ENCODE measurements around the gene PNLIPRP3. TPM values are rescaled to one million over a fixed set of nuclear protein-coding genes. Genes with fewer than 3 reads are reported as not detected.

PNLIPRP3 gene
- total RNA-seq, 4 donors from 2014 or later: 27.2 to 82.8 (median 45.7) TPM

DNA sequence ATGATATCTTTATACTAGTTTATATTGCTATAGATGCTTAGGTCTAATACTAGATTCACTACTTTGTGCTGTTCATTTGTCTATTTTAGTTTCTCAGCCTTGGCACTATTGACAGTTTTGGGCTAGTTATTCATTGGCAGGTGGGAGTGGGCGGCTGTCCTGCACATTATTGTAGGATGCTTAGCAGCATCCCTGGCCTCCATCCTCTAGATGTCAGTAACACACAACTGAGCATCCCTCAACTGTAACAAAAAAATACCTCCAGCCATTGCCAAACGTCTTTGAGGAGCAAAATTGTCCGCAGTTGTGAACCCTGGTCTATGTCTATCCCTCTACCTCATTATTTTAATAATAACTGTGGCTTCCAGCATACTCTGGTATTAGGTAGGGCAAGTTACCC is 83.7 kb downstream of the PNLIPRP3 start:
- TF ChIP-seq, protein P1, sequence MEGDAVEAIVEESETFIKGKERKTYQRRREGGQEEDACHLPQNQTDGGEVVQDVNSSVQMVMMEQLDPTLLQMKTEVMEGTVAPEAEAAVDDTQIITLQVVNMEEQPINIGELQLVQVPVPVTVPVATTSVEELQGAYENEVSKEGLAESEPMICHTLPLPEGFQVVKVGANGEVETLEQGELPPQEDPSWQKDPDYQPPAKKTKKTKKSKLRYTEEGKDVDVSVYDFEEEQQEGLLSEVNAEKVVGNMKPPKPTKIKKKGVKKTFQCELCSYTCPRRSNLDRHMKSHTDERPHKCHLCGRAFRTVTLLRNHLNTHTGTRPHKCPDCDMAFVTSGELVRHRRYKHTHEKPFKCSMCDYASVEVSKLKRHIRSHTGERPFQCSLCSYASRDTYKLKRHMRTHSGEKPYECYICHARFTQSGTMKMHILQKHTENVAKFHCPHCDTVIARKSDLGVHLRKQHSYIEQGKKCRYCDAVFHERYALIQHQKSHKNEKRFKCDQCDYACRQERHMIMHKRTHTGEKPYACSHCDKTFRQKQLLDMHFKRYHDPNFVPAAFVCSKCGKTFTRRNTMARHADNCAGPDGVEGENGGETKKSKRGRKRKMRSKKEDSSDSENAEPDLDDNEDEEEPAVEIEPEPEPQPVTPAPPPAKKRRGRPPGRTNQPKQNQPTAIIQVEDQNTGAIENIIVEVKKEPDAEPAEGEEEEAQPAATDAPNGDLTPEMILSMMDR (IDR thresholded peaks at IDR 0.05): no peak
- no peak for TF ChIP-seq POLR2A (IDR thresholded peaks at IDR 0.05)
- no peak overlapping the region for H3K4me3 ChIP-seq (ENCODE audit: low read depth, poor library complexity, severe bottlenecking)
- intact Hi-C loops (cut with DNase I; ENCODE audit: low total_unique reads): no loop called here
- WGBS, 2 donors: 49 to 62% methylated on average over 3 of the region's 3 CpGs
- no peak for DNase-seq (ENCODE audit: low spot score in 2 of 2)

DNA sequence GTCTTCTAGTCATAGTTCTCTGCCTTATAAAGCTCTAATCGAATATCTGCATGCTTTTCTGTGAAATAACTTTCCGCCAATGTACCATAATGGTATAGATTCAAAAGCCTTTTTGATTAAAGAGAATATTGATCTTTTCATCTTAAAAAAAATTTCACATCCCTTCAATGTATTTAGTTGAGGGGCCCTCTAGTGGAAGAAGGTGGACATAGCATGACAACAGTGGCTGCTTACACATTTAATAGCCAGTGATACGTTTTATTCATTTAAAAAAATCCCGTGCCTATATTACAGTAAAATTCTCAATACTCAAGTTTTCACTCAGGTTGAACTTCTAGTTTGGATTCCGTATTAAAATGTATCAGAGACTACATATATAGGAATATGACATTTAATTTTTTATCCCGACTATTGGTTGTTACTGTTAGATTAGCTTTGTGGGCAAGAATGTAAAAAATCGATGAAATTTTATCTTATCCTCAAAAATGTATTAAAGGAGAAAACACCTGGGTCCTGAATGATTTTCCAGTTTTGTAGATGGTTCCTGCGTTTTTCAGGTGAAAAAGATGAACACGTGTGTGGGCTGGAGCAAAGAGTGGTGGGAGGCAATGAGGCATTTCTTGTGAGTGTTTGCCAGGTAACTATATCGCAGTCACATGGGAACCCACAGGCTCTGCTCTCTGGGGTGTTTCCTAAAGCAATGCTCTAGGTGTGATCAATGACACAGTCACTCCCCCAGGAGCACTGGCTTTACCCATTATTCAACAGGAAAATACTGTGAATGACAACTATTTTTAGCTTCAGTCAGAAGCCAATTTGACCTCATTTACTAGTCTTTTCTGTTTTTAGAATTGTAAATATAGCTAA is 94.0 kb downstream of the PNLIPRP3 start:
- intact Hi-C loops (cut with DNase I; ENCODE audit: low total_unique reads): no loop called here
- no peak overlapping the region for H3K4me3 ChIP-seq (ENCODE audit: low read depth, poor library complexity, severe bottlenecking)
- TF ChIP-seq POLR2A (IDR thresholded peaks at IDR 0.05): no peak
- TF ChIP-seq, protein P1 (IDR thresholded peaks at IDR 0.05): no peak
- DNase-seq (ENCODE audit: low spot score in 2 of 2): no peak
- WGBS, 2 donors: 34% methylated on average over 10 of the region's 10 CpGs

DNA sequence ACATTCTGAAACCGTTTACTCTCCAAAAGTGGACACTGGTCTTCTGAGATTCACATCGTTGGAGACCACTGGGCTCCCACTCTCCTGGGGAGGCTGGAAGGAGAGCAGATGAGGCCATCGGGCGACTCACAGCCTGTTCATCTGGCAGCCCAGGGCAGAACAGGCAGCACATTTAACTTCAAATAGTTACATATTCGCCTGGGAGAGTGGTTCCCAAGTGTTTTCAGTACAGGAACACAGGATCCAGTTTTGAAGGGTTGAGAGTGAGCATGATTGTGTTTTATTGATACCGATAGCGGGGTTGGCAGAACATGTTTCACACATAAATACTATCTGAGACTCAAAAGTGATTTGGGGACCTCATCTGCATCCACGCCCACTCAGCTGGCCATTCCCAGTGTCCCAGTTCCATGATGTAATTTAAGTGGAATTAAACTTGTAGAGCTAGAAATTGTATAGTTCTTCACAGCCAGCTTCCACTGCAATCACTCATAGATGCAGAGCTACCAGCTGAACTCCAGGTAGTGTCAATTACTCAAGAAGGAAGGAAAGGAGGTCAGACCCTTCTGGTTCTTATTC is 95.2 kb downstream of the PNLIPRP3 start:
- H3K4me3 ChIP-seq (ENCODE audit: low read depth, poor library complexity, severe bottlenecking): no peak overlapping the region
- WGBS, 2 donors: 78 to 81% methylated on average over 8 of the region's 8 CpGs
- no peak for DNase-seq (ENCODE audit: low spot score in 2 of 2)
- TF ChIP-seq, protein P1 (IDR thresholded peaks at IDR 0.05): no peak
- TF ChIP-seq POLR2A (IDR thresholded peaks at IDR 0.05): no peak
- intact Hi-C loops (cut with DNase I; ENCODE audit: low total_unique reads): no loop called here

DNA sequence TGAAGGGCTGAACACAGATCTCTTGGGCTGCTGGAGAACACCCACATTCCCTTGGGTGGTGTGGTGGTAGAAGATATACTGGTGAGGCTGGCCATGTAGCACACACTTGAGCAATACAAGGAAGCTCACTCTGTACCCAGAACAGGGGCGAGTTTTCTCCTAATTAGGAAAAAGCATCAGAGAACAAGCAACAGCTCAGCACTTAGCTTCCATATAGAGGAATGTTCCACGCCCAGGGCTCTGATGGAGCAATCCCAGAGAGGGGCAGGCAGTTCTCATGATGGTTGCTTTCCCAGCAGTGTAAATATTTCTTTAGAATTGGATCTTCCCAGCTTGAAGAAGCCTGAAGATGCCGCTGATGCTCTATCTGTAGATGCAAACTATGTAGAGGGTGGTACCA is 97.1 kb downstream of the PNLIPRP3 start:
- 79% methylated on average over 3 of the region's 3 CpGs for WGBS, 2 donors
- intact Hi-C loops (cut with DNase I; ENCODE audit: low total_unique reads): no loop called here
- no peak overlapping the region for H3K4me3 ChIP-seq (ENCODE audit: low read depth, poor library complexity, severe bottlenecking)
- no peak for DNase-seq (ENCODE audit: low spot score in 2 of 2)
- TF ChIP-seq, protein P1 (IDR thresholded peaks at IDR 0.05): no peak
- TF ChIP-seq POLR2A (IDR thresholded peaks at IDR 0.05): no peak

DNA sequence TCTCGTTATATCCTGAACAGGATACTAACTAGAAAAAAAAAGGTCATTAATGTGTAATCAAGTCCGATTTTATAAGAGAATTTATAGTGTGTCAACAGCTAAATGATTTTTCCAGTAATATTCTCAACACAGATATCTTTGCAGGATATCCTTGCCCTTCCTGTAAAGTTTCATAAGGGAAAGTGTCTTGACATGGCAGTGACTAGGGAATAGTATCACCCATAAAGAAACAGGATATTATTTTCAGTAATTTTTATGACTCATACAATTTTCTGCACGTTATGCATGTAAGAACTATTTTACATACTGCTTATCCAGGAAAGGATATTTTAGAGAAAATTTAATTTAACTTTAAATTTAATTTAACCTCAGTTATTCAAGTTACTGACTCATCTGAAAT is 98.6 kb downstream of the PNLIPRP3 start:
- no peak overlapping the region for H3K4me3 ChIP-seq (ENCODE audit: low read depth, poor library complexity, severe bottlenecking)
- DNase-seq (ENCODE audit: low spot score in 2 of 2): no peak
- TF ChIP-seq, protein P1 (IDR thresholded peaks at IDR 0.05): no peak
- no peak for TF ChIP-seq POLR2A (IDR thresholded peaks at IDR 0.05)
- WGBS, 2 donors: 36 to 44% methylated on average over 3 of the region's 3 CpGs
- intact Hi-C loops (cut with DNase I; ENCODE audit: low total_unique reads): no loop called here

Other genes starting within 250 kb of the PNLIPRP3 start
- 10 to 100 TPM in 2 of 4 donors, 1 to 10 TPM in 2; 6.2 to 44.5 (median 13.4) TPM for gene GFRA1, start 154.6 kb upstream of the PNLIPRP3 start, total RNA-seq
- not detected for gene CCDC172, start 103.4 kb upstream of the PNLIPRP3 start, total RNA-seq
- gene PNLIP, start 118.1 kb downstream of the PNLIPRP3 start, total RNA-seq: under 1 TPM in 2 of 4 donors, not detected in 2; 0.23 to 0.32 TPM
- not detected for gene PNLIPRP1, start 163.1 kb downstream of the PNLIPRP3 start, total RNA-seq
- under 1 TPM in 1 of 4 donors, not detected in 3; 0.29 TPM for gene PNLIPRP2, start 193.1 kb downstream of the PNLIPRP3 start, total RNA-seq

Data from lower leg skin (tissue), 4 donors.